GM23338 (cell line): ENCODE measurements around the gene RNF2. TPM values are rescaled to one million over a fixed set of nuclear protein-coding genes. Genes with fewer than 3 reads are reported as not detected.

Experiments
- ATAC-seq: fragments of 200-7000 bp; cut with Tn5 transposase; 3 replicates; pipeline ENCODE4 v1.9.1; 2020
- DNase-seq: peaks from one replicate; pipeline ENCODE4 v3.0.0-alpha.2; 2015; ENCODE audit warnings: low spot score
- H2AFZ ChIP-seq: fragments of 200-600 bp; sonication (generic); 2 replicates; pipeline ENCODE4 v1.8.0; 2016; ENCODE audit warnings: antibody characterized with exemption, mild to moderate bottlenecking, moderate library complexity
- H3F3A ChIP-seq: fragments of 200-600 bp; sonication (generic); replicated peaks from 2 replicates; pipeline ENCODE4 v1.8.0; 2017; ENCODE audit warnings: antibody characterized with exemption, mixed run types, low read depth
- H3K27ac ChIP-seq: fragments of 200-600 bp; sonication (generic); 2 replicates; pipeline ENCODE4 v1.6.1; 2016; ENCODE audit warnings: low read depth
- H3K27me3 ChIP-seq: fragments of 200-600 bp; sonication (generic); 2 replicates; pipeline ENCODE4 v1.8.0; 2016; ENCODE audit warnings: mild to moderate bottlenecking, mixed run types, moderate library complexity; ENCODE audit not compliant: insufficient read depth
- H3K36me3 ChIP-seq: fragments of 200-600 bp; sonication (generic); 2 replicates; pipeline ENCODE4 v1.8.0; 2016; ENCODE audit warnings: mild to moderate bottlenecking; ENCODE audit not compliant: insufficient read depth
- H3K4me1 ChIP-seq: fragments of 200-600 bp; sonication (generic); 2 replicates; pipeline ENCODE4 v1.8.0; 2016; ENCODE audit warnings: mild to moderate bottlenecking, moderate library complexity; ENCODE audit not compliant: insufficient read depth
- H3K4me2 ChIP-seq: fragments of 200-600 bp; sonication (generic); 2 replicates; pipeline ENCODE4 v1.7.1; 2017; ENCODE audit warnings: mixed run types
- H3K4me3 ChIP-seq: fragments of 200-600 bp; sonication (generic); 2 replicates; pipeline ENCODE4 v1.6.1; 2016; ENCODE audit warnings: mixed run types
- H3K79me2 ChIP-seq: fragments of 200-600 bp; sonication (generic); replicated peaks from 2 replicates; pipeline ENCODE4 v1.8.0; 2017; ENCODE audit warnings: mild to moderate bottlenecking; ENCODE audit not compliant: insufficient read depth
- H3K9me2 ChIP-seq: fragments of 200-600 bp; sonication (generic); 2 replicates; pipeline ENCODE4 v1.8.0; 2017; ENCODE audit not compliant: insufficient read depth
- H4K20me1 ChIP-seq: fragments of 200-600 bp; sonication (generic); replicated peaks from 2 replicates; pipeline ENCODE4 v1.8.0; 2017; ENCODE audit warnings: mild to moderate bottlenecking; ENCODE audit not compliant: insufficient read depth
- H3K27ac Mint-ChIP-seq: 2 replicates; pipeline ENCODE4 v1.8.0; 2020; ENCODE audit warnings: inconsistent platforms, mild to moderate bottlenecking, moderate library complexity, mixed read lengths
- H3K27me3 Mint-ChIP-seq: 3 replicates; pipeline ENCODE4 v1.8.0; 2022; ENCODE audit warnings: low read depth, mild to moderate bottlenecking, moderate library complexity, mixed read lengths, inconsistent platforms; ENCODE audit not compliant: insufficient read depth, poor library complexity
- H3K36me3 Mint-ChIP-seq: 3 replicates; pipeline ENCODE4 v1.8.0; 2021; ENCODE audit warnings: low read depth, mild to moderate bottlenecking, inconsistent platforms, moderate library complexity, mixed read lengths
- H3K4me1 Mint-ChIP-seq: 3 replicates; pipeline ENCODE4 v1.8.0; 2020; ENCODE audit warnings: mild to moderate bottlenecking, inconsistent platforms, mixed read lengths
- H3K4me3 Mint-ChIP-seq: 3 replicates; pipeline ENCODE4 v1.8.0; 2021; ENCODE audit warnings: moderate library complexity, mild to moderate bottlenecking, inconsistent platforms, mixed read lengths
- H3K9me3 Mint-ChIP-seq: 3 replicates; pipeline ENCODE4 v1.8.0; 2020; ENCODE audit warnings: moderate library complexity, mild to moderate bottlenecking, inconsistent platforms, mixed read lengths
- CREB1 ChIP-seq: fragments of 250-450 bp; sonication (Bioruptor Pico); IDR thresholded peaks from 2 replicates; pipeline ENCODE4 v1.5.0; 2020; ENCODE audit warnings: low read depth, mild to moderate bottlenecking, moderate library complexity
- CTCF ChIP-seq, 2 experiments: fragments of 200-600 bp in 1 of 2; sonication (generic) in 1 of 2; conservative IDR thresholded peaks; 2 replicates each; pipeline versions ENCODE4 v1.5.1 to v1.6.1; 2016 to 2017; ENCODE audit warnings: antibody characterized with exemption in 2 of 2, low read depth in 2 of 2, mild to moderate bottlenecking in 2 of 2, moderate library complexity in 1 of 2
- ETS1 ChIP-seq: IDR thresholded peaks from 2 replicates; pipeline ENCODE4 v1.6.1; 2016; ENCODE audit warnings: antibody characterized with exemption
- EZH2 ChIP-seq: fragments of 200-600 bp; sonication (generic); IDR thresholded peaks from one replicate; pipeline ENCODE4 v1.8.0; 2017; ENCODE audit warnings: antibody characterized with exemption, mild to moderate bottlenecking, low read depth; ENCODE audit not compliant: unreplicated experiment
- JUNB ChIP-seq: IDR thresholded peaks from one replicate; pipeline ENCODE4 v1.6.1; 2016; ENCODE audit warnings: antibody characterized with exemption; ENCODE audit not compliant: unreplicated experiment
- NANOG ChIP-seq: IDR thresholded peaks from 2 replicates; pipeline ENCODE4 v1.6.1; 2016; ENCODE audit warnings: antibody characterized with exemption, borderline replicate concordance
- POLR2AphosphoS5 ChIP-seq: IDR thresholded peaks from 2 replicates; pipeline ENCODE4 v1.6.1; 2016; ENCODE audit warnings: antibody characterized with exemption, low read depth
- REST ChIP-seq: IDR thresholded peaks from one replicate; pipeline ENCODE4 v1.6.1; 2018; ENCODE audit warnings: antibody characterized with exemption; ENCODE audit not compliant: unreplicated experiment
- STAT1 ChIP-seq: IDR thresholded peaks from one replicate; pipeline ENCODE4 v1.6.1; 2016; ENCODE audit warnings: antibody characterized with exemption; ENCODE audit not compliant: unreplicated experiment
- ZNF331 ChIP-seq: fragments of 250-450 bp; sonication (Bioruptor Pico); IDR thresholded peaks from 2 replicates; pipeline ENCODE4 v1.5.0; 2020; ENCODE audit warnings: low read depth, mild to moderate bottlenecking, moderate library complexity
- ZNF462 ChIP-seq: fragments of 250-450 bp; sonication (Bioruptor Pico); IDR thresholded peaks from 2 replicates; pipeline ENCODE4 v1.5.0; 2020; ENCODE audit warnings: mild to moderate bottlenecking, moderate library complexity
- polyA plus RNA-seq: library from polyadenylated mRNA; unstranded; fragments of >200 nt; fragmentation: Nextera tagmentation; extraction: Ambion mirVana; gene quantifications from 2 replicates; pipeline ENCODE4 v1.2.1, GENCODE V29; 2016
- total RNA-seq: library from RNA; depleted of rRNA; stranded (reverse); fragments of >200 nt; shearing (Covaris generic); gene quantifications from 2 replicates; pipeline ENCODE4 v1.2.3, GENCODE V29; 2014

RNF2 gene
- total and polyA plus RNA-seq, 2 experiments from 2014 or later: 33.3 to 51.4 TPM

- Mint-ChIP-seq H3K36me3 (no peaks in the 10 kb centered on the region), H3K27ac (no peak overlapping the region), H3K4me3 (no peak overlapping the region), H3K4me1 (no peaks in the 10 kb centered on the region), H3K27me3 (no peaks in the 10 kb centered on the region), H3K9me3 (peaks cover under 1% of the 10 kb centered on the region; the same call in 1 of the 3 replicates)
- Histone ChIP-seq H3K79me2 (no peaks in the 10 kb centered on the region), H3K27ac (no peak overlapping the region), H3F3A (no peaks in the 10 kb centered on the region), H4K20me1 (no peaks in the 10 kb centered on the region), H3K4me1 (no peaks in the 10 kb centered on the region), H3K27me3 (no peaks in the 10 kb centered on the region), H2AFZ (no peak overlapping the region), H3K9me2 (no peaks in the 10 kb centered on the region; the same call in 1 of the 2 replicates), H3K4me3 (no peak overlapping the region), H3K4me2 (no peak overlapping the region), H3K36me3 (no peaks in the 10 kb centered on the region)
- ATAC-seq: no peak
- no peak for TF ChIP-seq NANOG
- TF ChIP-seq STAT1: no peak
- no peak for TF ChIP-seq EZH2
- no peak for TF ChIP-seq CREB1 (CRISPR knock-in tag)
- TF ChIP-seq ZNF331 (CRISPR knock-in tag): no peak
- no peak for TF ChIP-seq ZNF462
- TF ChIP-seq REST: no peak
- no peak for TF ChIP-seq ETS1
- no peak for TF ChIP-seq CTCF (conservative IDR thresholded peaks at IDR 0.05; ENCODE audit: low read depth in 2 of 2)
- no peak for TF ChIP-seq JUNB
- TF ChIP-seq POLR2AphosphoS5: no peak
- no peak for DNase-seq
These were observed 10.1 kb upstream of the RNF2 start for GRCh38 chr1:185035258-185035657.
